Panc1 (cell line): Measurements from ENCODE around the gene MGMT.

ENCODE experiments used
- TCF7L2 ChIP-seq: IDR thresholded peaks from 2 replicates; pipeline ENCODE4 v1.6.1; 2011; ENCODE audit warnings: mild to moderate bottlenecking, low read depth, low read length, inconsistent platforms
- TF ChIP-seq, protein P1 (sequence below): fragments of 450-650 bp; IDR thresholded peaks from 2 replicates; pipeline ENCODE4 v1.5.1; 2017; ENCODE audit warnings: mild to moderate bottlenecking
- TF ChIP-seq, protein P2 (sequence below), 2 experiments: IDR thresholded peaks; 2 replicates each; pipeline ENCODE4 v1.6.1; 2011 to 2012; ENCODE audit warnings: low read depth in 2 of 2, control low read depth in 1 of 2, low read length in 1 of 2, mild to moderate bottlenecking in 1 of 2, moderate library complexity in 1 of 2; ENCODE audit not compliant: insufficient read depth in 1 of 2

DNA sequence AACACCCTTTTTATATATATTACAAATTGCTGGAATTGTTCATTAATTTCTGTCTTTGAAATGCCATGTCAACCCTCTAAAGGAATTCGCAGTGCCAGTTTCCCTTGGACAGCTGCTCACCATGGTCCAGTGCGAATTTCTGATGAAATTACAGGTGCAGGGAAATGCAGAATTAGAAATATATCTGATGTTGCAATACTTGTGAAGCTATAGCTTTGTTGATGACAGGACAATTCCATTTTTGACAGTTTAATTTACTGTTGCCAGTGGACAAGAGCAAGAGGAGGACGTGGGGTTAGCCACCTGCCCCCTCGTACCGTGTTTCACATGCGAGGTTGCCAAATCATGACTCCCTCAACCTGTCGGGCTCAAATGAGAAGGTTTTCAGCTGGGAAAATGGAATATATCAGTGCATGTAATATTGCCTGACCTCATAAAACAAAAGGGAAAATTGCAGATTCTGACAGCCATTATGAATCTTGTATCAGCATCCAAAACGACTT is 140.6 kb downstream of the MGMT start:
- TF ChIP-seq, protein P1, sequence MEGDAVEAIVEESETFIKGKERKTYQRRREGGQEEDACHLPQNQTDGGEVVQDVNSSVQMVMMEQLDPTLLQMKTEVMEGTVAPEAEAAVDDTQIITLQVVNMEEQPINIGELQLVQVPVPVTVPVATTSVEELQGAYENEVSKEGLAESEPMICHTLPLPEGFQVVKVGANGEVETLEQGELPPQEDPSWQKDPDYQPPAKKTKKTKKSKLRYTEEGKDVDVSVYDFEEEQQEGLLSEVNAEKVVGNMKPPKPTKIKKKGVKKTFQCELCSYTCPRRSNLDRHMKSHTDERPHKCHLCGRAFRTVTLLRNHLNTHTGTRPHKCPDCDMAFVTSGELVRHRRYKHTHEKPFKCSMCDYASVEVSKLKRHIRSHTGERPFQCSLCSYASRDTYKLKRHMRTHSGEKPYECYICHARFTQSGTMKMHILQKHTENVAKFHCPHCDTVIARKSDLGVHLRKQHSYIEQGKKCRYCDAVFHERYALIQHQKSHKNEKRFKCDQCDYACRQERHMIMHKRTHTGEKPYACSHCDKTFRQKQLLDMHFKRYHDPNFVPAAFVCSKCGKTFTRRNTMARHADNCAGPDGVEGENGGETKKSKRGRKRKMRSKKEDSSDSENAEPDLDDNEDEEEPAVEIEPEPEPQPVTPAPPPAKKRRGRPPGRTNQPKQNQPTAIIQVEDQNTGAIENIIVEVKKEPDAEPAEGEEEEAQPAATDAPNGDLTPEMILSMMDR = no peak
- TF ChIP-seq, protein P2, sequence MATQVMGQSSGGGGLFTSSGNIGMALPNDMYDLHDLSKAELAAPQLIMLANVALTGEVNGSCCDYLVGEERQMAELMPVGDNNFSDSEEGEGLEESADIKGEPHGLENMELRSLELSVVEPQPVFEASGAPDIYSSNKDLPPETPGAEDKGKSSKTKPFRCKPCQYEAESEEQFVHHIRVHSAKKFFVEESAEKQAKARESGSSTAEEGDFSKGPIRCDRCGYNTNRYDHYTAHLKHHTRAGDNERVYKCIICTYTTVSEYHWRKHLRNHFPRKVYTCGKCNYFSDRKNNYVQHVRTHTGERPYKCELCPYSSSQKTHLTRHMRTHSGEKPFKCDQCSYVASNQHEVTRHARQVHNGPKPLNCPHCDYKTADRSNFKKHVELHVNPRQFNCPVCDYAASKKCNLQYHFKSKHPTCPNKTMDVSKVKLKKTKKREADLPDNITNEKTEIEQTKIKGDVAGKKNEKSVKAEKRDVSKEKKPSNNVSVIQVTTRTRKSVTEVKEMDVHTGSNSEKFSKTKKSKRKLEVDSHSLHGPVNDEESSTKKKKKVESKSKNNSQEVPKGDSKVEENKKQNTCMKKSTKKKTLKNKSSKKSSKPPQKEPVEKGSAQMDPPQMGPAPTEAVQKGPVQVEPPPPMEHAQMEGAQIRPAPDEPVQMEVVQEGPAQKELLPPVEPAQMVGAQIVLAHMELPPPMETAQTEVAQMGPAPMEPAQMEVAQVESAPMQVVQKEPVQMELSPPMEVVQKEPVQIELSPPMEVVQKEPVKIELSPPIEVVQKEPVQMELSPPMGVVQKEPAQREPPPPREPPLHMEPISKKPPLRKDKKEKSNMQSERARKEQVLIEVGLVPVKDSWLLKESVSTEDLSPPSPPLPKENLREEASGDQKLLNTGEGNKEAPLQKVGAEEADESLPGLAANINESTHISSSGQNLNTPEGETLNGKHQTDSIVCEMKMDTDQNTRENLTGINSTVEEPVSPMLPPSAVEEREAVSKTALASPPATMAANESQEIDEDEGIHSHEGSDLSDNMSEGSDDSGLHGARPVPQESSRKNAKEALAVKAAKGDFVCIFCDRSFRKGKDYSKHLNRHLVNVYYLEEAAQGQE (IDR thresholded peaks at IDR 0.05; ENCODE audit: insufficient read depth in 1 of 2, low read depth in 2 of 2, low read length in 1 of 2) = no peak
- TF ChIP-seq TCF7L2 = no peak
